ENCODE results near the gene CADPS2.

Gene CADPS2

GRCh38 chr7:122768827-122769226 is 117.4 kb downstream of the CADPS2 start:
- no peak for DNase-seq (ENCODE audit: low spot score)

- DNase-seq (ENCODE audit: low spot score): no peak
Observed at GRCh38 chr7:122767339-122767738, 118.9 kb downstream of the CADPS2 start.

GRCh38 chr7:122766593-122766992 is 119.7 kb downstream of the CADPS2 start:
- no peak for DNase-seq (ENCODE audit: low spot score)

GRCh38 chr7:122764902-122765301 is 121.4 kb downstream of the CADPS2 start:
- DNase-seq (ENCODE audit: low spot score): no peak

- no peak for DNase-seq (ENCODE audit: low spot score)
Observed at GRCh38 chr7:122764020-122764419, 122.2 kb downstream of the CADPS2 start.

GRCh38 chr7:122762071-122762470 is 124.2 kb downstream of the CADPS2 start:
- no peak for DNase-seq (ENCODE audit: low spot score)

- no peak for DNase-seq (ENCODE audit: low spot score)
Observed at GRCh38 chr7:122758501-122758900, 127.8 kb downstream of the CADPS2 start.

- DNase-seq (ENCODE audit: low spot score): no peak
Observed at GRCh38 chr7:122756860-122757259, 129.4 kb downstream of the CADPS2 start.

GRCh38 chr7:122755696-122756095 is 130.6 kb downstream of the CADPS2 start:
- DNase-seq (ENCODE audit: low spot score): no peak

- DNase-seq (ENCODE audit: low spot score): no peak
Observed at GRCh38 chr7:122752583-122752982, 133.7 kb downstream of the CADPS2 start.

- DNase-seq (ENCODE audit: low spot score): no peak
Observed at GRCh38 chr7:122750389-122750788, 135.9 kb downstream of the CADPS2 start.

GRCh38 chr7:122748195-122748594 is 138.1 kb downstream of the CADPS2 start:
- no peak for DNase-seq (ENCODE audit: low spot score)

GRCh38 chr7:122746948-122747347 is 139.3 kb downstream of the CADPS2 start:
- no peak for DNase-seq (ENCODE audit: low spot score)

- no peak for DNase-seq (ENCODE audit: low spot score)
Observed at GRCh38 chr7:122743211-122743610, 143.0 kb downstream of the CADPS2 start.

GRCh38 chr7:122738947-122739346 is 147.3 kb downstream of the CADPS2 start:
- DNase-seq (ENCODE audit: low spot score): no peak

- no peak for DNase-seq (ENCODE audit: low spot score)
Observed at GRCh38 chr7:122736183-122736582, 150.1 kb downstream of the CADPS2 start.

- no peak for DNase-seq (ENCODE audit: low spot score)
Observed at GRCh38 chr7:122727759-122728158, 158.5 kb downstream of the CADPS2 start.

- DNase-seq (ENCODE audit: low spot score): no peak
Observed at GRCh38 chr7:122727354-122727753, 158.9 kb downstream of the CADPS2 start.

GRCh38 chr7:122726881-122727280 is 159.4 kb downstream of the CADPS2 start:
- DNase-seq (ENCODE audit: low spot score): no peak

GRCh38 chr7:122724366-122724765 is 161.9 kb downstream of the CADPS2 start:
- no peak for DNase-seq (ENCODE audit: low spot score)

GRCh38 chr7:122719010-122719578 is 167.2 kb downstream of the CADPS2 start:
- DNase-seq (ENCODE audit: low spot score): no peak

- DNase-seq (ENCODE audit: low spot score): no peak
Observed at GRCh38 chr7:122717356-122718089, 168.7 kb downstream of the CADPS2 start.

GRCh38 chr7:122715183-122715582 is 171.1 kb downstream of the CADPS2 start:
- no peak for DNase-seq (ENCODE audit: low spot score)

- DNase-seq (ENCODE audit: low spot score): no peak
Observed at GRCh38 chr7:122710916-122711315, 175.3 kb downstream of the CADPS2 start.
